Ureter (tissue), 1 donor: ENCODE measurements around the gene ASB13. TPM values are rescaled to one million over a fixed set of nuclear protein-coding genes. Genes with fewer than 3 reads are reported as not detected.

Experiments used
- DNase-seq: peaks from one replicate; pipeline ENCODE4 v3.0.0-alpha.2; 2020; ENCODE audit warnings: low spot score
- total RNA-seq: library from RNA; stranded (reverse); gene quantifications from one replicate; pipeline ENCODE4 v1.2.4, GENCODE V29; 2023
- donor health status: DM: yes; HTN: yes; CAD: no.

Gene ASB13
- total RNA-seq, 1 donor from 2014 or later: 33.8 TPM

GRCh38 chr10:5648494-5649457 is 17.6 kb downstream of the ASB13 start:
- no peak for DNase-seq

GRCh38 chr10:5647507-5648240 is 18.7 kb downstream of the ASB13 start:
- DNase-seq: no peak

DNA sequence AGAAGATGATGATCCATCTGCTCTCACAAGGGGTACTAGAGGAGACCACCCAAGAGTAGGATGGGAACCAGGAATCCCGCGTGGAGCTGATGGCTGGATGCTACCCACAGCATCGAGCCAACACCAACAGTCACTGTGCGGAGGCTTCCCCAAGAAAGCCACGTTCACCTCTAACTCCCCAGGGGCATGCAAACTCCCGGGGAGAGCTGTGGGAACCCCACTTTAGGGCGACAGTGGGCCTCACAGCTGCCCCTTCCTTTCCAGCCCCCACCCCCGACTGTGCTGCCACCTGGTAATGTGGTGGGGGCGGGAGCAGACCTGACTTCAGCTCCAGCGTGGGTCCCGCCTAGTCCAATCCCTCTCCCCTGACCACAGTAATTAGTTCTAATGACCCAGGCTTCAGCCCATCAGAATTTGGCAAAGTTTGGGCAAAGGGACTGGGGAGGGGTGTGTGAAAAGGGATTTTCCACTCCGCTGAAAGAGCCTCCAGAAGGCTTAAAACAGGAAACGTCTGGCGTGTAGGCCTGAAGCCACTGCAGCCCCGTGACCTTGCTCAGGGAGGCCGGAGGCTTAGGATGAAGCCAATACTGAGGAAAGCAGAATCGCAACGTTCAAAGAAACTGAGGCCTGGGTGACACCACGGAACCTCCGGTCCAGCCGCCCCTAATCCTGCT is 20.3 kb downstream of the ASB13 start:
- DNase-seq: no peak

DNA sequence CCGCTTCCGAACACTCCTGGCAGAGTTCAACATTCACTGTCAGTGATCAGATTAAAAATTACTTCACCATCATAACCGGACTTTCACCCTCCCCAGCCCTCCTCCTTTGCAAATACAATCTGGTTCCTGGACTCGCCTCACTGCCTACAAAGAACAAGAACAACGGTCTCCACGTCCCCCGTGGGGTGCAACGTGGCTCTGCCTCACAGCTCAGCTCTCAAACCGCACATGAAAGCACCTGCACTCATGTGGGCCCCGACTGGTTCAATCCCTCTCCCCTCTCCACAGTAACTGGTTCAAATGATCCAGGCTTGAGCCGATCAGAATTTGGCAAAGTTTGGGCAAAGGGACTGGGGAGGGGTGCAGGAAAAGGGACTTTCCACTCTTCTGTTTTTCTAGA is 21.0 kb downstream of the ASB13 start:
- DNase-seq: peak; percentile 60

GRCh38 chr10:5644930-5645329 is 21.5 kb downstream of the ASB13 start:
- DNase-seq: no peak

- no peak for DNase-seq
These were observed 22.9 kb downstream of the ASB13 start for GRCh38 chr10:5643346-5644067.

GRCh38 chr10:5641501-5641900 is 24.9 kb downstream of the ASB13 start:
- DNase-seq: no peak

DNA sequence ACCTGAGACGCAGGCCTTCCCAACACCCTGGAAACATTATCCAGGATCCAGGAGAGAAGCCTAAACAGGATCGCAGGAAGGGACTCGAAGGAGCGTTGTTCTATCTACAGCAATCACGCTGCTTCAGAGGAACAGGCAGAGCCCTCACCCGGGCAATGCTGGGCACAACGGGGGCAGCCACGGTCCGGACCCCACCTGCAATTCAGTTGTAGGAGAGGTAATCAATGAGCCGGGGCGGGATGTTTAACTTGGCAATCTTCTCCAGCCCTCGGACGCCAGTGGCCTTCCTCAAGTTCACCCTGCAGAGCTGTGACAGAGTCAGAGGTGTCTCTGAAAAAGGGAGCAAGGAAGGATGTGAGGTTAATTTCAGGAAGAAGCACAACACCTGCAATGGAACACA is 25.9 kb downstream of the ASB13 start:
- DNase-seq: no peak

DNA sequence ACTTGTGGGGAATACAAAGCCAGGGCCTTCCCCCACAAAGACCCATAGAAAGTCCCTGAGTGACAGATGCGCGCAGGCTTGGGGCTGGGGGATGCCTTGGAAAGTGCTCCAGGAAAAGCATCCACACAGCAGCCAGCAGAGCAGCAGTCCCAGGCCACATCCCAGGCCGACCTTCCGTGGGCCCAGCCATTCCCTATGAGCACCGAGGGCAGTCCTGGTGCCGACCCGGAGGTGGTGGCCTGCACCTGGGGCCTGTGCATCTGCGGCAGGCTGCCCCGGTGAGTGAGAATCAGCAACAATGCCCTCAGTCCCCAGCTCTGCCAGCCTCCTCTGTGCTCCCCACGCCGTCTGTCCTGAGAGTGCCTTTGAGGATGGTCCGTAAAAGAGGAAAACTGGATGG is 26.4 kb downstream of the ASB13 start:
- DNase-seq: no peak

- no peak for DNase-seq
These were observed 27.3 kb downstream of the ASB13 start for GRCh38 chr10:5639066-5639465.

GRCh38 chr10:5638494-5638893 is 27.9 kb downstream of the ASB13 start:
- DNase-seq: no peak

DNA sequence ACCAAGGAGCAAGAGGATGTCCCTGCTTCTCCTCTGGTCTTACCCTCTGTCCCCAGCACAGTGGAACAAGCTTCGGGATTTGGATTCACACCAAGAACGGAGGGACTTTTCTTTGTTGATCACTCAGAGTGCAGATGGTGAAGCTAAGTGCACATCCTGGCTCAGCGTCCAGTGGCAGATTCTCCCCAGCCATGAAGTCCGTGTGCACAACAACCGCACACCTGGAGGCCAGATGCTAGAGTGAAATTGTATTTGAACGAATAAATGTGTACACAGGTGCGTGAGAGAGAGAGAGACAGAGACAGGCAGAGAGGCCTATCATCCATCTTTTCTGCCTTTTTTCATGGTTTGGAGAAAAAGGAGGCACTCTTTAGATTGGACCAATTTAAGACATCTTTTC is 31.5 kb downstream of the ASB13 start:
- no peak for DNase-seq

GRCh38 chr10:5633166-5633749 is 33.1 kb downstream of the ASB13 start:
- DNase-seq: no peak

DNA sequence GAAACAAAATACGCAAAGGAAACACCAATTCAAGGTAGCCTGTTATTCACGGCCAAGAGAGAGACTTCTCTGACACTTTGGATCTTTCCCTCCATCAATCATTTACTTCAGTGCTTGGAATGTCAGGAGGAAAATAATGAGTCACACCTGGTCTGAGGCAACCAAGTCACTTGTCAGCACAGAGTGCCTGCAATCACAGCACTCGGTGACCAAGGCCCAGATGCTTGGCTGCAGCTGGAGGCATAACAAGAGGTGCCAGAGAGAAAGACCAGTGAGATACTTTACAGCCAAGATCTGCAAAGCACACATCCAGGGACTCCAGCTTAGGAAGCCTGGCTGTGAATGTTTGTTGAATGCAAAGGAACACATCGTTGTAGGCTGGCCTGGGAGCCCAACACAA is 33.9 kb downstream of the ASB13 start:
- no peak for DNase-seq

DNA sequence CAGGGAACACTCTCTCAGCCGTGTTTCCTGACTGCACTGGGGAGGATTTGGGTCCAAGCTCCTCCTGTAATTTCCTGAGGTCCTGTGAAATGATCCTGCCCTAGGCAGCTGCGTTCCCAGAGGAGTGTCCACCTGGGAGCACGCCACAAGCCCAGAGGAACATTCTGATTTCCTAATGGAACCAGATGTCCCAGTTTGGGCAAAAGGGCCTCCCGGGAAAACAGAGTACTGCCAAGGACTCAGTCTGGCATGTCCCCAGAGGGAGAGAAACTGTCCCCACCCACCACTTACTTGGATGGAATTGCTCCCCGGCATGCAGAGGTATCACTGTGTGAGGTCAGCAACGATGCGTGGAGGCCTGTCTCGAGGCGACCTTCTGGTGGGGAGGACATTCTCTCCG is 34.5 kb downstream of the ASB13 start:
- DNase-seq: no peak

GRCh38 chr10:5630112-5630436 is 36.3 kb downstream of the ASB13 start:
- DNase-seq: no peak

- DNase-seq: peak; percentile 82
These were observed 36.9 kb downstream of the ASB13 start for GRCh38 chr10:5629303-5630111.

DNA sequence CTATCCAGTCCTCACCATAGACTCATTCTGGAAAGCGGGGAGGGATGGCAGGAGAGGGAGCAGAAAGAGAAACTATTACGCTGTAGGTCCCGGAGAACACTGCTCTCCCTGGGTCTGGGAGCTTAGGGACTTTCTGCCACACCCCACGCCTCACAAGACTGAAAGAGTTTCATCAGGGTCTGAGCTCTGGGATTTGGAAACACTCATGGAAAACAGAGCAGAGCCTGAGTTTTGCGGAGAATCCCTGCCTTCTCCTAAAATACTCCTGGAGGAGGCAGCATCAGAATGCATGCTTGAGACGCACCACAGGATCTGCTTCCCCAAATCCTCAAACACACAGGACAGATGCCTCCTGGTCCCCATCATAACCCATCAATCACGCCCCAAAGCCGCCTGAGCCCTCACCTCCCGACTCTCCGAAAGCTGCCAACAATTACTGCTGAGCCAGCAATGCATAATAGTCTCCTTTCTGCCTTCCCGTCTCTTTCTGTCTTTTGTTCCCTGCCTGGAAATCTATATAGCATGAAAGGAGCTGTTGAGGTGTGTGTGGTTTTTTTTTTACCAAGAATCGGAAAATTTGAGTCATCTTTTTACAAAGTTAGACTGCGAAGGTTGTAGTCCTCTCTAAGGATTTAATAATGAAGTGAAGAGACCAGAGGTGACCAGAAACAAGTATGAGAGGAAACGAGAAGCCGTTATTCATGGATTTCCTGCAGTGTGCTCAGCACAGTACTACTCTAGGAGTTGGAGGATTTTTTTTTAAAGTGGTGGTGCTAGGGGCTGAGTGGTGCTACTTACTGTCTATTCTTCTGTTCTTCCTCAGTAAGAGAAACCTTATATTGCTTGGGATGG is 37.7 kb downstream of the ASB13 start:
- no peak for DNase-seq

- no peak for DNase-seq
These were observed 38.8 kb downstream of the ASB13 start for GRCh38 chr10:5627486-5628044.
